ENCODE measurements around the gene JMJD1C.

JMJD1C gene

DNA sequence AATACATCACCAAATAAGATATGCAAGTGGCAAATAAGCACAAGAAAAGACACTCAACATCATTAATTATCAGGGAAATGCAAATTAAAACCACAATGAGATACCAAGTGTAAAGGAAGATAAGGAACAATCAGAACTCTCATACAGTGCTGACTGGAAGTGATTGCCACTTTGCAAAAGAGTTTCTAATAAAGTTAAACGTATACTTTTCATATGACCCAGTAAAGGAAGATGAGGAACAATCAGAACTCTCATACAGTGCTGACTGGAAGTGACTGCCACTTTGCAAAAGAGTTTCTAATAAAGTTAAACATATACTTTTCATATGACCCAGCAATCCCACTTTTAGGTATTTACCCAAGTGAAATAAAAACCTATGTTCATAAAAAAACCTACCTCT lies 12.2 kb upstream of the JMJD1C start:
- DNase-seq, result no peak

DNA sequence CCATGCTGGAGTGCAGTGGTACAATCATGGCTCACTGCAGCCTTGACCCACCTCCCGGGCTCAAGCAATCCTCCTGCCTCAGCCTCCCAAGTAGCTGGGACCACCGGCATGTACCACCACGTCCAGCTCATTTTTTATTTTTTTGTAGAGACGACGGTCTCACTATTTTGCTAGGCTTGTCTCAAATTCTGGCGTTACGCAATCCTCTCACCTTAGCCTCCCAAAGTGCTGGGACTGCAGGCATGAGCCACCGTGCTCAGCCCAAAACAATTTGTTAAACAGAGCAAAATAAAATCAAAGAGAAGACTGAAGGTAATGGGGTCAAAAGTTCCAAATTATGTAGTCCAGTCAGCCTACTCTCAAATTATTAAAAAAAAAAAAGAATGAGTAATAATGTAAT lies 8.7 kb upstream of the JMJD1C start:
- DNase-seq, result no peak

DNA sequence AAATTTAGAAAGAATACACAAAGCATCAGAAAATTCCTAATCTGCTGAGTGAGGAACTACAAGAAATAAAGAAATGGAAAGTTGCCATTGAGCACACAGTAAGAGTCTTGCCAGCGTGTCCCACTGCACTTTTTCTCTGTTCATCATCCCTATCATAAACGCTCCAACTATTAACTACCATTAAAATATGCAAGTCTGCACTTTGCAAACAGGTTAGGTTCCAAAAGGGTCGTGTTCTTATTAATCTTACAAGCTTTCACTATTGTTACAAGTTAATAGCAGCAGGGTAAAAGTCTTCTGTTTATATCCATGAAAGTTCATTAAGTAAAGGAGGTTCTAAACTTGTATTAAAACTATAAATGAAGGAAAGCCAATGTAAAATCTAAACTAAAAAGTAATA lies 5.2 kb upstream of the JMJD1C start:
- no peak for DNase-seq

DNA sequence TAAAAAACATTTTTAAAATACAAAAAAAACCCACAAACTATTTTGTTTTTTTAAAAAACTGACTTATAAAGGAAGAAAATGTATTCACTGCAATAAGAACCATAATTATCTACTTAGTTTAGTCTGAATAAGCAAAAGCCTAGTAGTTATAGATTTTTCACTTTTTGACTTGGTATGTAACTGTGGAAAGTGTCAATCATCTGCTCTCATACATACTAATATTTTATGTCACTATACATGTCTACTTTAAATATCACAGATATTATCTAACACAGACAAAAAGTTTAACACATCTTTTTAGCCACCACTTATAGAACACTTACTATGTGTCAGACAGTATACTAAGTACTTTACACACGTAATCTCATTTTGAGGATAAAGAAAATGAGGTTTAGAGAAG lies 3.2 kb upstream of the JMJD1C start:
- DNase-seq, result no peak

DNA sequence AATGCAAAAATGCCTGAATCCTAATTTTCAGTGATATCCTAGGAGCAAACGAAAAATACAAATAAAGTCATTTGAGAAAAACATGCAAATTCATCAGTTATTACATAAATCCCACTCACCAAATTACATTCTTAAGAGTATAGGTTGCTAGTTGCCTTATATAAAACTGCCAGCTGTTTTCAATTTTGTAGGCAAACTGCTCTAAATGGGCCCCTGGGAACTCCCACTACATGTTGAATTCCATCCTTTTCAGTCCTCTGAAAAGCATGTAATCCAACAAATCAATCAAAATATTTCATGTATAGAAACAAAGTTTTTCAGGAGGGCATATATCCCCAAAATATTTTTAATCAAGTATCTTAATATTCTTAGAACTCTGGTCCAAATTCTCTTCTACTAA lies 2.1 kb upstream of the JMJD1C start:
- DNase-seq, result peak; percentile 71

DNA sequence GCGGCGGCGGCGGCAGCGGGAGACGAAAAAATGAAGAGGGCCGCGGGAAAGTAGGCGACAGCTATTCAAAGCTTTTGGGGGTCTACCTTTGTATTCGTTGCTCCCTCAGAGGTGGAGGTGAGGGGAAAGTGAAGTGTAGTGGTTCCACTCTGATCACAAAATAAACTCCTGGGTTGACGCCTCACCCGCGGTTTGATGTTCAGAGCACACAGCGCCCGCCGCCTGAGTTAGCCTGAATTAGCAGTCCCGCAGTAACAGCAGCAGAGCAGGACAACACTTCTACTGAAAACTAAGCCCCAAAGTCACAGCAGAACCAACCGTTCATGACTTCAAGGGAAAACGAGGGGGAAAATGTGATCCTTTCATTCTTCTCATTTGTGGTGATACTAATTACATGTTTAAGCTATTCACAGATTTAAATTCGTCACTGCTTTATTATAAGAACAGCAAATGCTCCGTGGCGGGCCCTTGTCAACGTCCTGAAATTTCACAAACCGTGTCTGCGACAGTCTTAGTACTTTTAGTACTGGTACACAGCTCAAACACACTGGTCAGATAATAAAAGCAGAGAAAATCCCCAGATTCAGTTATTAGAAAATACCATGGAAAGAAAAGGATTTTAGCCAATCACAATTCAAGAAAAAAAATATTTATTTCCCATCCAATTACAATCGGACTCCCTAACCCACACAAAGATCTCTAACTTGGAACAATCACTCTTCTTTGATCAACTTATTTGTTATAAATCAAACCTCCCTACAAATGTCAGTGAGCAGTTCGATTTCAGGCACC lies 563 bp upstream of the JMJD1C start:
- DNase-seq, result peak; percentile 61

DNA sequence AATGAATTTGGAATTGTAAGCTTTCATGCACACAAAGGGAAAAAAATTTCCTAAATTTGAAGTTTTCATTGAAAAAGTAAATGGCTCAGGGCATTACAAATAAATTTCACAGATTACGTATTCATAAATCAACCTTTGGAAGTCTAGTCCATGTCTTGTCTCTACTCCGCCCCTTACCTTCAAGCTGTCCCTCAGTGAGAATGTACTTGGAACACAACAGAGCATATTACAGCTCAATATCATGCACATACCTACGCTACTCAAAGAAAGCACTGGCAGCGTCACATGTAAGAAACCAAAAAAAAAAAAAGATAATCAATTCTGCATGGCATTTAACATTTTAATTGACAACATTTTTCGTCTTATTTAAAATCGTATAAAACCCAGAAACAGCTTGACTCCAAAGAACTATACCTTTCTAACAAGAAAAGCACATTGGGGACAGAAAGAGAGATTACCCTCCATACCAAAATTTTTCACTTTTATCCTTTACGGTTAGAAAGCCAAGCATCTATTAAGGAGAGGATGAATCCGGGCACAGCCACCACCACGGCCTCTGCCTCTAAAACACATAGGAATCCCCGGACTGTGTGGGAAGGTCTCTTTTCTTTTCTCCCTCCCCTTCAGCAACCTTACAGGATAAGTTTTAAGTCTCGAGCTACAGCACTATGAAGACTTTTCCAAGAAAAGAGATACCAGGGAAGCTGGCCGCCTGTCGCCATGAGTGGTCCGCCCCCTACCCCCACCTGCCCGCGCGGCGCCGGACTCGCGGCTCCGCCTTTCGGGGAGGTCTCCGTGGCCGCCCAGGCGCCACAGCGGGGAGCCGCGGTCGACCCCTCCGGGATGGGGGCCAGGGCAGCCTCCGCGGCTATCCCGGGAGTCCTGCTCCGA lies 1.1 kb downstream of the JMJD1C start:
- DNase-seq, result peak; percentile 57

DNA sequence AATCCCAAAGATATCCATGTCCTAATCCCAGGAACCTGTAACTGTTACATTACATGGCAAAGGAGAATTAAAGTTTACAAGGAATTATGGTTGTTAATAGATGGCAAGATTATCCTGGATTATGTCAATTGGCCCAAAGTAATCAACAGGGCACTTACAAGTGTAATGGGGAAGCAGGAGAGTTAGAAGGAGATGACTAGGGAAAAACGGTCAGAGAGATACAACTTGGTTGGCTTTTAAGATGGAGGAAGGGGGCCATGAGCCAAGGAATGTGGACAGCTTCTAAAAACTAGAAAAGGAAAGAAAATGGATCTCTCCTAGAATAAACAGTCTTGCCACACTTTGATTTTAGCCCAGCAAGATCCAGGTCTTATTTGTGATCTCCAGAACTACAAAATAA lies 3.3 kb downstream of the JMJD1C start:
- DNase-seq, result no peak

DNA sequence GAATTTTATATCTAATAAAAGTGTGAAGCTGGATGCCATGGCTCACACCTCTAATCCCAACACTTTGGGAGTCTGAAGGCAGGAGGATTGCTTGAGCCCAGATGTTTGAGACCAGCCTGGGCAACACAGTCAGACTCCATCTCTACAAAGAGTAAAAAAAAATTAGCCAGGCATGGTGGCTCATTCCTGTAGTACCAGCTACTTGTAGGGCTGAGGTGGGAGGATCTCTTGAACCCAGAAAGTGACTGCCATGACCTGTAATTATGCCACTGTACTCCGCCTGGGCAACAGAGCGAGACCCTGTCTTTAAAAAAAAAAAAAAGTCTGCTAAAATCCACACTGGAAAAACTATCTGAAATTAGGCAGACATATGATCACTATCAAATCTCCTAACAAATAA lies 7.6 kb downstream of the JMJD1C start:
- DNase-seq, result no peak

DNA sequence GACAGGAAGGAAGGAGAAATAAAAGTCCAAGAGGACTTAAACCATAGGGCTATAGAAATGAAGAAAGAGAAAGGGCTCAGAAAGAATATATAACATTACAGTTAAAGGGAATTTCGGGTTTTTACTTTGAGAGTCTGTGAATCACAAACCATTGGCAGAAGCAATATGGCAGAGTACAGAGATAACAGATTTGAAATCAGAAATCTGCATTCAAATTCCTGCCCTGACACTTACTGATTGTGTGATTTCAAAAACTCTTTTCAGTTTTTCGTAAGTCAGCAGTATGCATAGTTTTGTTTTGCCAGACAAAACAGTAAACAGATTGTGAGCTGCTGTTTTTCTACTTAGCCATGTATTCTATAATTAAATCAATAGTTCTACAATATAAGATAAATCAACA lies 8.2 kb downstream of the JMJD1C start:
- DNase-seq, result no peak

DNA sequence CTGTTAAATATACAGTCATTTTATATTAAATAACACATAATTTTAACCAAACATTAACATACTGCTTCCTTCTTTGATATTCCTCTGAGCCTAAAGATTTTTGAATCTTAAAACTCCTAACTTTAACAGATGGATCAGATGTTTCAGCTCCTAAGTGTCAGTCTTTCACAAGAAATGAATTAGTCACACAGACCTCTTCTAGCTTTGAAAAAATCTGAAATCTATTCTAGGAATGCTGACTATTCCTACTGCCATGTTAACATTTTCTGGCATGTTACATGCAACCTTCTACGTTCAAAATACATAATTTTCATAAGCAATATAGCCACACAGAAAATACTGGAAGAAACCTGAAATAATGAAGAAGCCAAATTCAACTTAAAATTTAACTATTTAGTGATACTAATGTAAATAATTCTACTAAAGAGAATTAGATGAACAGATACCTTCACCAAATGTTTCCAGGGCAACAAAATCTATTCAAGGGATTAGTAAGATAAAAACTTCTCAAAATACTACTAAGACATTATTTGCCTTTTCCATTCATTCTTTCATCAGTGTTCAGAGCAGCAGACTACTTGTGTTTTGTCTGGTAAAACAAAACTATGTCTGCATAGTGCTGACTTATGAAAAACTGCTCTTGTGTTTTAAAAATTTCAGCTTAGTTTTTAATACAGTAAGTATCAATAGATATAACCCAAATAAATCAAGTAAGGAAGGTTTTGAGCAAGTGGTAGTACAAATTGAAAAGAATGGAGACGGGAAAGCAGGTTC lies 9.2 kb downstream of the JMJD1C start:
- DNase-seq, result peak; percentile 87

DNA sequence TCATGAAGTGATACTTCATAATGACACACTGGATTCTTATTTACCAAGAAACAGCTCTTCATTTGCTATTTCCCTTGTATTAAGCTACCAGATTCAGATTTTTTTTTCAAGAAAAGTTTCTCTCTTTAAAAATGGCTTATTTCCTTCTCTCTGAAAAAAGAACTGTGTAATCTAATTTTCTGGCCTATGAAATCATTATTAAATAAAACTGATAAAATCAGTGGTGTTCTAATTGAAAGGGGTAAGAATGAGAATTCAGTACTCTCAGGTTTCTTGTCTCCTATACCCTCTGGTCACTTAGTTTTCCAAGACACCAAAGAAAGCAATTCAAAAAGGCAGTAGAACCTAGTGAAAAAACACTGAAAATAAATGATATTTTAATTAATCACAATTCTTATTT lies 10.3 kb downstream of the JMJD1C start:
- DNase-seq, result no peak

DNA sequence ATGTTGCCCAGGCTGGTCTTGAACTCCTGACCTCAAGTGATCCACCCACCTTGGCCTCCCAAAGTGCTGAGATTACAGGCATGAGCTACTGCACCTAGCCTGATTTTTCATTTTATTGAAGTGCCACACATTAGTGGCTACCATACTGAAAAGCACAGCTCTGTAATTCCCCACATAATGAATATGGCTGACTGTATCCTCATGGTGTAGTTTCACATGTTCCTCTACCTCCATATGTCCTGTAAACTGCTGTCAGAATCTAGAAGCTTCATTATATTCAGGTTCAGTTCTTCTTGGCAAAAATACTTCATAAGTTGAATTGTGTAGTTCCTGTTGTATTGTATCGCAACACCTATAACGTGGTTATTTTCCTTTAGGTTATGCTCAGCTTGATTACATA lies 11.1 kb downstream of the JMJD1C start:
- DNase-seq, result no peak

DNA sequence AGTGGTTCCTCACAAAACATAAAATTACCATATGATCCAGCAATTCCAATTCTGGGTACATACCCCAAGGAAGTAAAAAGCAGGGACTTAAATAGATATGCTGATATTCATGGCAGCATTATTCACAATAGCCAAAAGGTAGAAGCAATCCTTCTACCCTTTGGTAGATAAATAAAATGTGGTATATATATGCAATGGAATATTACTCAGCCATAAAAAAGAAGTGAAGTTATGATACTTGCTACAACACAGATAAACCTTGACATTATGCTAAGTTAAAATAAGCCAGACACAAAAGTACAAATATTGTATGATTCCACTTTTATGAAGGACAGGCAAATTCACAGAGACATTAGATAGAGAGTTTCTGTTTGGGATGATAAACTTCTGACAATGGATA lies 13.3 kb downstream of the JMJD1C start:
- DNase-seq, result no peak

DNA sequence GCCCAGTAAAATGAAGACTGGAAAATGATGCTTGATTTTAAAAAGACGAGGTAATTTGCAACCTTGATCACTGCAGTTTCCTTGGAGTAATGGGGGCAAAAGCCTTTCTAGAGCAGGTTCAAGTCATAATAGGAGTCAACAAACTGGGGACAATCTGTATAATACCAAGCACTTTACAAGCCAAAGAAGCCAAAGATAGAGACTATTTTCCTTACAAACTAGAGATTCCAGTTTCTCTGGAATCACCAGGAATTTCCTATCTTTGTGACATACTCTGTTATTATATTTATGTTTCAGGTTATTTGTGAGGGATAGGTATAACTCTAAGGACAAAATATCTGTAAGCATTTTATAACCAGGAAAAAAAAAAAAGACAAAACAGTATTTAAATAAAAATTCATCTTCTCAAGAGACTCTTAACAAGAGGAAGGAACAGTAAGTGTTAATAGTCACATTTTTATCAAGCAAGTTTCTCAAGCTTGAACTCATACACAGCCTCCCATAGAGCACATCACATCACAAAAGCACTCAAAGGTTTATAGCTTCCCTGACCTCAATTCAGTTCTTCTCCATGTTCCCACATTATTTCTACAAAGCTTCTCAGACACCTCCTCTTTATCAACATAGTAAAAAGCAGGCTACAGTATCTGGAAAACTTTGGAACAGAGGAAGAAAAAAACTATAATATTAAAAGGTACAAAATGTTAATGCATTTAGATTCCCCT lies 18.9 kb downstream of the JMJD1C start:
- no peak for DNase-seq

DNA sequence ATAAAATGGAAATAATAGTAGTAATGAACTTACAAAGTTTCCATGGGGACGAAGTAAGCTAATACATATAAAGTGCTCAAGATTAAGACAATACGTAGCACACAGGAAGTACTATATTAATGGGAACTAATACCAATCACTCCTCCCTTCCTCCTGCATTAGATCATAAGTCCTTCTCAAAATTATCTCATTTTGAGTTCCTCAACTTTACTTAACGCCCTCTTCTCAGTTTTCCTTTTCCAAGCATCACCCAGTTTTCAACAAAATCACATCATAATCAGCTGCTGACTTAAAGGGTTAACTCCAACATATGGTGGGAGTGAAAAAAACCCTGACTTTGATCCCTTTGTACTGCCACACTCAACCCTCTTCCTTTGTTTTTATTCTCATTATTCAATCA lies 24.4 kb downstream of the JMJD1C start:
- no peak for DNase-seq

DNA sequence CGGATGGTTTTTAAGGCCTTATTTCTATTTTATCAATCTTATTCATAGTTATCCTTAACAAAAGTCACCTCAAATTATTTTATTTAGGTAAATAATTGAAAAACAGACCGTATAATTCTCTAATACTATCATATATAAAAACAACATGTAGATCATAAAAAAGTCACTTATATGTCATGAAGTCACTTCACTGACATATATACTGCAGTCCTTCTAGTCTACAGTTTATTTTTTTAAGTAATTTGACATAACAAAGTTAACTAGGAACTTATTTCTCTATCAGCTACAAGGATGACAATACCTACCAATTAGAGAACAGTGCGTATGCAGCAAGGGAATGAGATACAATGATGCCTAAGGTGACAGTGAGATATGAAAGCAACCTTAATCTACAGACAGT lies 26.2 kb downstream of the JMJD1C start:
- DNase-seq, result no peak

DNA sequence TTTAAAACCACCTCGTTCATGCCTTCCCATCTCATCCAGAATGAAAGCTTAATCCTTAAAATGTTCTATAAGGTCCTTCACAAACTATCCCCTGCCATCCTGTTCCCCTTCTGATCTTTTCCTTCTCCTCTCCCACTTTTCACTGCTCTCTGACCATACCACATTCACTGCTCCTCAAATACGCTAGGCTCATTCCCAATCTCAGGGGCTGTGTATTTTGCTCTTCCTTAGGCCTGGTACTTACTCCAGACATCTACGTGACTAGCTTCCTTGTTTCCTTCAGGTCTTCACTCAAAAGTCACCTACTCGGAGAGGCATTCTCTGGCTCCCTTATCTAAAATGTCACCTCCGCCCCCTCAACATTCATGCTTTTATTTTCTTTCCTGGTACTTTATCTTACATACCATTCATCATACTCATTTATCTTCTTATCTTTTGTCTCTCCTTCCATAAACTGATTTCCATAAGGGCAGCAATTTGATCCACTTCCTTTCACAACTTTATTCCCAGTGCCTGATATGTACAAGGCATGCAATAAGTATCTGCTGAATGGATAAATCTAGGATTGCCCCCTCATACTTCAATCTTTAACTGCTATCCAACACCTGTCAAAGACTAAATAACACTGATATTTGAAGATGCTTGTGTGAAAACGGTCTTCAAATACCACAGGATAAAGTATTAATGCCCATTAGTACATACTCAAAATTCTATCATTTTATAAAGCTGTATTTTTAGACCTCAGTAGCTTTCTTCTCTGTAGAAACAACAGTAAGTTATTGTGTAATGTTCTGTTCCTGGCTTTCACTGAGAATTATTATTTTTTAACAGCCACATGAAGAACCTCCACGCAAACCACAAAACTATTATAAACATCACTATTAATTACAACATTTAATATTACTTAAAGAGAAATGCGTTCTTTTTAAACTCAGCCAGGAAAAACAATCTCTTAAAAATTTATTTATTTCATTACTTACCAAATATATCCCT lies 27.0 kb downstream of the JMJD1C start:
- DNase-seq, result no peak

DNA sequence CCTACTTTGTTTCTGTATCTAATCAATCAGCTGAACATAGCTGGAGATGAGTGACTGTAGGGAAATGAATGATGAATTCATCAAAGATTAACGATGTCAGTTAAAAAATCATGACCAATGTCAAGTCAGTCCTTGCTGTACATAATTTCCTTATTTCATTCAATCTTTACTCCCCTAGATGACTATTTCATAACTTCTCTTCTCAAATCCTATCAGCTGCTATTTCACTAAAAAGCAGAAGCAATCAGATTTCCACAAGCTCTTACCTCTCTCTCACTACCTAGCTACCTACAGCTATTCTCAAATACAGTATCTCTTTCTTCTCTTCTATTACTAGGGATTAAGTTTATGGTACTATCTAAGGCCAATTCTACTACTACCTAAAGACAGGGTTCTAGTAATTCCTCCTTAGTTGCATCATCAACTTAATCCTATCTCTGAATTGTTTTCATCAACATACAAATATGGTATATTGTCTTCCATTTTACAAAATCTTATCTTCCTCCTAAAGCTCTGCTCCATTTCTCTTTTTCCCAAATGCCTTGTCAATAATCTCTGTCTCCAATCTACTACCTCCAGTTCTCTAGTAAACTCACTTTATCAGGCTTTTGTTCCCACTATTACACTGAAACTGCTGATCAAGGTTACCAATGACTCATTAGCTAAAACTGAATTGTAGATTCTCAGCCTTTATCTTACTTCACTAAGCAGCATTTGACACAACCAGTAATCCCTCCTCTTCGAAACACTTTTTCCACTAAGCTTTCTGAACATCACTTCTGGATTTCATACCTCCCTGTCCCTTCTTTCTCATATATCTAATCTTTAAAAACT lies 28.4 kb downstream of the JMJD1C start:
- peak; percentile 11 for DNase-seq

DNA sequence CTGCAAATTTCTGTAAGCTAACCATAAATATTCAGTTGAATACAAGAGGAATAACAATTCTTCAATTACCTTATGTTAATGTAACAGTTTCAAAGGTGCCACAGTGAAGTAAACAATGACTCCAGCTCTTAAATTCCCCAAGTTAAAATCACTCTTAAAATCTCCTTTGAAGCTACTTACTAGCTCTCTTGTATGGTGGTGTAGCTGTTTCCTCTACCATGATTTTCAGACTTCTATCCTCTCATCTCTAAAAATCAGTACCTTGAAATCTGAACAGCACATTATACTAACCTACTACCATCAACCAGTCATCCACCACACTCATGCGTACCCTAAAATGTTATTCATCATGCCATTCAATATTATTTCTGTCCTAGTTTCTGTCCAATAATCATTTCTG lies 29.6 kb downstream of the JMJD1C start:
- DNase-seq, result no peak

Data from fibroblast of skin of back (primary cell).